ENCODE data around the gene RORC. TPM values are rescaled to one million over a fixed set of nuclear protein-coding genes. Genes with fewer than 3 reads are reported as not detected.

RORC gene
- total RNA-seq, 4 donors from 2014 or later = 29.0 to 73.8 (median 43.0) TPM

DNA sequence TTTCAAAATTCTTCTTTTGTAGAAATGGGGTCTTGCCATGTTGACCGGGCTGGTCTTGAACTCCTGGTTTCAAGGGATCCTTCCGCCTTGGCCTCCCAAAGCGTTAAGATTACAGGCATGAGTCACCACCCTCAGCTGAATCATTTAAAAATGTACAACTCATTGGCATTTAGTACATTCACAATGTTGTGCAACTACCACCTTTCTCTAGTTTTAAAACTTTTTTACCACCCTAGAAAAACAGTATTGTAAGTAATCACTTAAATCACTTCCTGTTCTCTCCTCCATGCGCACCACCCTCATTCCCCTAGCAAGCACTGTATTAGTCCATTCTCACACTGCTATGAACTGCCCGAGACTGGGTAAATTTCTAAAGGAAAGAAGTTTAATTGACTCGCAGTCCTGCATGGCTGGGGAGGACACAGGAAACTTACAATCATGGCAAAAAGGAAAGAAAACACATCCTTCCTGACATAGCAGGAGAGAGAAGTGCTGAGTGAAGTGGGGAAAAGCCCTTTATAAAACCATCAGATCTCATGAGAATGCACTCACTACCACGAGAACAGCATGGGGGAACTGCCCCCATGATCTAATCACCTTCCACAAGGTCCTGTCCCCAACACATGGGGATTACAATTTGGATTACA, 36.3 kb upstream of the RORC start:
- Histone ChIP-seq H3K27ac (no peak overlapping the region), H3K36me3 (no peaks in the 10 kb centered on the region), H3K9me3 (no peaks in the 10 kb centered on the region), H3K4me1 (peaks cover 18% of the 10 kb centered on the region), H3K27me3 (no peaks in the 10 kb centered on the region), H3K4me3 (no peak overlapping the region)
- no peak for TF ChIP-seq EP300 (IDR thresholded peaks at IDR 0.05)
- TF ChIP-seq POLR2AphosphoS5 (IDR thresholded peaks at IDR 0.05) = no peak
- no peak for TF ChIP-seq POLR2A (IDR thresholded peaks at IDR 0.05)
- no peak for TF ChIP-seq CTCF (IDR thresholded peaks at IDR 0.05)
- DNase-seq (ENCODE audit: low spot score in 2 of 2) = no peak
- 70% methylated on average over 7 of the region's 7 CpGs for WGBS

- no peak for TF ChIP-seq CTCF (IDR thresholded peaks at IDR 0.05)
- TF ChIP-seq POLR2AphosphoS5 (IDR thresholded peaks at IDR 0.05) = no peak
- no peak for TF ChIP-seq POLR2A (IDR thresholded peaks at IDR 0.05)
- TF ChIP-seq EP300 (IDR thresholded peaks at IDR 0.05) = no peak
- 43% methylated on average over 2 of the region's 2 CpGs for WGBS
- Histone ChIP-seq H3K27me3 (no peaks in the 10 kb centered on the region), H3K4me1 (peaks cover 18% of the 10 kb centered on the region), H3K27ac (no peak overlapping the region), H3K4me3 (no peak overlapping the region), H3K36me3 (no peaks in the 10 kb centered on the region), H3K9me3 (no peaks in the 10 kb centered on the region)
- DNase-seq (ENCODE audit: low spot score in 2 of 2) = no peak
Observed at GRCh38 chr1:151867321-151867720, 35.7 kb upstream of the RORC start.

DNA sequence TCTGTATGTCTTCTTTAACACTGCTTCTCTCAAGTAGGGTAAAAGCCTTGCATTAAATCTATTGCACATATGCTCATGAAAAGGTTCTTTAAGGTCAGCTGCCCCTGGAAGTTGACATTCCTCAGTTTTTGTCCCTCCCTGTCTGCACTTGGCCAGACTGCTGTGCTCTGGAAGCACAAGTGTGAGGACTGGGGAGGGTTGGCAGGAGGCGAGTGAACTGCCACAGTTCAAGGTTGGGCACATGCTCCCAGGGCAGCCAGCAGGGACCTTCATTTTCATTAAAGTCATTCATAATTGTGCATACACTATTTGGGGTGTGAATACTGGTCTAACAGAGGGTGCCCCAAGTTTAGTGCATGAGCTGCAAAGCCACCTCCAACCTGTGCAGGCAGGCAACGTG, 32.8 kb upstream of the RORC start:
- Histone ChIP-seq H3K9me3 (no peaks in the 10 kb centered on the region), H3K36me3 (no peaks in the 10 kb centered on the region), H3K4me1 (peaks cover 27% of the 10 kb centered on the region), H3K4me3 (no peak overlapping the region), H3K27ac (no peak overlapping the region), H3K27me3 (no peaks in the 10 kb centered on the region)
- no peak for TF ChIP-seq CTCF (IDR thresholded peaks at IDR 0.05)
- no peak for TF ChIP-seq EP300 (IDR thresholded peaks at IDR 0.05)
- no peak for TF ChIP-seq POLR2A (IDR thresholded peaks at IDR 0.05)
- TF ChIP-seq POLR2AphosphoS5 (IDR thresholded peaks at IDR 0.05) = no peak
- WGBS = 50% methylated on average over 2 of the region's 2 CpGs
- no peak for DNase-seq (ENCODE audit: low spot score in 2 of 2)

DNA sequence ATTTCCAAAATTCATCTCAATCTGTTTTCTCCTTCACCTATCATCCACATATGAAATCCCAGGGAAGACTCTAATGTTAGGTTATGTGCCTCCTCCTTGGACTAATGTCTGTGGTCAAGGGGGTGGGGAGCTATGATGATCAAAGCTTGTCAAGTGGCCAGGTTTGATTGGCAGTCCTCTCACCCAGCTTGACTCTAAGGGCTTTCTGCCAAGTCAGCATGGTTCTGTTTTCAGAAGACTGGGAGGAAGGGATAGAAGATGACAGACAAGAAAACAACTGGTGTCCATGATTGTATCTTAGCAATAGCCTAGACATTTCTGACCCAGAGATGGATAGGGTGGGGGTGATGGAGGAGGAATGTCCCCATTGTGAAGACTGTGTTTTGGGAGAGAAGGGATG, 31.0 kb upstream of the RORC start:
- H3K27ac ChIP-seq = no peak overlapping the region
- no peaks in the 10 kb centered on the region for H3K27me3 ChIP-seq
- no peak overlapping the region for H3K4me3 ChIP-seq
- peaks cover 37% of the 10 kb centered on the region for H3K4me1 ChIP-seq
- TF ChIP-seq CTCF (IDR thresholded peaks at IDR 0.05) (no peak), POLR2AphosphoS5 (IDR thresholded peaks at IDR 0.05) (no peak), EP300 (IDR thresholded peaks at IDR 0.05) (no peak), POLR2A (IDR thresholded peaks at IDR 0.05) (no peak)
- H3K9me3 ChIP-seq = no peaks in the 10 kb centered on the region
- H3K36me3 ChIP-seq = no peaks in the 10 kb centered on the region
- DNase-seq (ENCODE audit: low spot score in 2 of 2) = no peak

- DNase-seq (ENCODE audit: low spot score in 2 of 2) = no peak
- no peak overlapping the region for H3K27ac ChIP-seq
Observed at GRCh38 chr1:151860504-151861187, 29.0 kb upstream of the RORC start.

More at GRCh38 chr1:151860504-151861187, 29.0 kb upstream of the RORC start:
- Histone ChIP-seq H3K9me3 (no peaks in the 10 kb centered on the region), H3K4me3 (no peak overlapping the region), H3K4me1 (peaks cover 34% of the 10 kb centered on the region), H3K36me3 (no peaks in the 10 kb centered on the region), H3K27me3 (no peaks in the 10 kb centered on the region)
- TF ChIP-seq POLR2A (IDR thresholded peaks at IDR 0.05) (no peak), EP300 (IDR thresholded peaks at IDR 0.05) (no peak), CTCF (IDR thresholded peaks at IDR 0.05) (no peak), POLR2AphosphoS5 (IDR thresholded peaks at IDR 0.05) (no peak)
- WGBS = 28% methylated on average over 3 of the region's 7 CpGs
